Upper lobe of right lung (tissue), 1 donor: Measurements from ENCODE around the gene SPRING1. TPM values are rescaled to one million over a fixed set of nuclear protein-coding genes. Genes with fewer than 3 reads are reported as not detected.

Experiments used
- ATAC-seq: fragments of 200-7000 bp; cut with Tn5 transposase; one replicate; pipeline ENCODE4 v1.9.1; 2020; ENCODE audit warnings: mild to moderate bottlenecking, moderate library complexity
- DNase-seq: peaks from one replicate; pipeline ENCODE4 v3.0.0-alpha.2; 2020
- H3K27ac ChIP-seq: fragments of 200-600 bp; one replicate; pipeline ENCODE4 v1.8.0; 2022
- H3K27me3 ChIP-seq: fragments of 200-600 bp; one replicate; pipeline ENCODE4 v1.8.0; 2022; ENCODE audit warnings: mild to moderate bottlenecking
- H3K36me3 ChIP-seq: fragments of 200-600 bp; one replicate; pipeline ENCODE4 v1.8.0; 2022
- H3K4me1 ChIP-seq: fragments of 200-600 bp; one replicate; pipeline ENCODE4 v1.8.0; 2022
- H3K4me3 ChIP-seq: fragments of 200-600 bp; one replicate; pipeline ENCODE4 v1.8.0; 2022; ENCODE audit warnings: mild to moderate bottlenecking
- H3K9me3 ChIP-seq: fragments of 200-600 bp; one replicate; pipeline ENCODE4 v1.8.0; 2022
- intact Hi-C: fragments of 100-400 bp; cut with DNase I; formaldehyde crosslinking; loops from one replicate; pipeline ENCODE4 v1.11.0; 2022
- long read RNA-seq: library from polyadenylated mRNA; unstranded; transcript quantifications from one replicate; pipeline ENCODE4 v2.0.0, GENCODE V29; 2021
- total RNA-seq: library from RNA; stranded (reverse); fragmentation: NEBNext Ultra II Directional; extraction: Animal tissue kit (Norgen Biotek cat#: 25700); gene quantifications from one replicate; pipeline ENCODE4 v1.2.1, GENCODE V29; 2021
- TF ChIP-seq, protein P1 (sequence below): fragments of 200-600 bp; IDR thresholded peaks from one replicate; pipeline ENCODE4 v1.8.0; 2022; ENCODE audit warnings: antibody characterized with exemption
- donor health status: DM: no; HTN: yes; CAD: no; lungs with severe emphysema.

SPRING1 gene, protein sequence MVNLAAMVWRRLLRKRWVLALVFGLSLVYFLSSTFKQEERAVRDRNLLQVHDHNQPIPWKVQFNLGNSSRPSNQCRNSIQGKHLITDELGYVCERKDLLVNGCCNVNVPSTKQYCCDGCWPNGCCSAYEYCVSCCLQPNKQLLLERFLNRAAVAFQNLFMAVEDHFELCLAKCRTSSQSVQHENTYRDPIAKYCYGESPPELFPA
- total RNA-seq = 126 TPM
- long read RNA-seq, full-length matches to known transcripts = 159 of 194 reads
- long read RNA-seq, partial matches to known transcripts = 3 of 194 reads
- long read RNA-seq, other reads (novel, unspliced or antisense) = 32 of 194 reads

DNA sequence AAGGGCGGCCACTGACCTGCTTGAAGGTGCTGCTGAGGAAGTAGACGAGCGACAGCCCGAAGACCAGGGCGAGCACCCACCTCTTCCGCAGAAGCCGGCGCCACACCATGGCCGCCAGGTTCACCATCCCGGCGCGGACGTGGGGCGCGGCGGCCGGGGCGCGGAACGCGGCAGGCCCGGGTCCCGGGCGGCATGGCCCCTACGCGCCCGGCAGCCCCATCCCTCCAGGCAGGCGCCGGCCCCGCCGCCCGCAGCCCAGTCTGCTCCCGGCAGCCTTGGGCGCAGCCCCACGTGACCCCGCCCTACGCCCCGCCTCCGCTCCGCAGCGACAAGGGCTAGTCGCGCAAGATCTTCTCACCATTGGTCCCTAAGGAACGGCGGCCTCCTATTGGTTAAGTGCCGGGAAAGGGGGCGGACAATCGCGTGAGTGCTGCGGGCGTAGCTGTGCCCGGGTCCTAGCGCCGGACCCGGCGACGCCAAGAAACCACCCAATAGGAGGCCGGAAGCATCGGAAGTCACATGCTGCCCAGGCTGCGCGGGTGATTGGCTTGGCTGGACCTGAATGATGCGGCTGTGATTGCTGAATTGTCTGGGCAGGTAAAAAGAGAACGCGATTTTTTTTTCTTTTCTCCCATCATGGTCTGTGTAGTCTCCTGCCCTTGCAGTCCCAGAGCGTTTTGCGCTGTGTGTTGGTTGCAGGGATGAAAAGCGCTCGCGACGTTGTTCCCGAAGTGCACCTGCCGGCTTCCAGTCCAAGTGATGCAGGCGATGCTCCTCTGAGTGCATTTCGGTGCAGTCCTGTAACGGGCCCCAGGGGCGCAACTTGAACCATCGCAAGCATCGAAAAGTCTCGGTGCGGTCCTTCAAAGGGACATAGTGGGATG is at the start of gene SPRING1, which contains the start of gene RNFT2:
Gene SPRING1 (minus strand): TSS at position 296 of the 884 bp plus-strand sequence. CDS start 169 bp downstream, at position 127.
Gene RNFT2 (plus strand): TSS at position 542 of the 884 bp plus-strand sequence. CDS start 2,183 bp downstream, outside the sequence.
- H3K36me3 ChIP-seq = peaks cover 15% of the 10 kb centered on the region
- intact Hi-C loops = no loop called here
- H3K4me1 ChIP-seq = peaks cover 13% of the 10 kb centered on the region
- H3K9me3 ChIP-seq = no peaks in the 10 kb centered on the region
- TF ChIP-seq, protein P1, sequence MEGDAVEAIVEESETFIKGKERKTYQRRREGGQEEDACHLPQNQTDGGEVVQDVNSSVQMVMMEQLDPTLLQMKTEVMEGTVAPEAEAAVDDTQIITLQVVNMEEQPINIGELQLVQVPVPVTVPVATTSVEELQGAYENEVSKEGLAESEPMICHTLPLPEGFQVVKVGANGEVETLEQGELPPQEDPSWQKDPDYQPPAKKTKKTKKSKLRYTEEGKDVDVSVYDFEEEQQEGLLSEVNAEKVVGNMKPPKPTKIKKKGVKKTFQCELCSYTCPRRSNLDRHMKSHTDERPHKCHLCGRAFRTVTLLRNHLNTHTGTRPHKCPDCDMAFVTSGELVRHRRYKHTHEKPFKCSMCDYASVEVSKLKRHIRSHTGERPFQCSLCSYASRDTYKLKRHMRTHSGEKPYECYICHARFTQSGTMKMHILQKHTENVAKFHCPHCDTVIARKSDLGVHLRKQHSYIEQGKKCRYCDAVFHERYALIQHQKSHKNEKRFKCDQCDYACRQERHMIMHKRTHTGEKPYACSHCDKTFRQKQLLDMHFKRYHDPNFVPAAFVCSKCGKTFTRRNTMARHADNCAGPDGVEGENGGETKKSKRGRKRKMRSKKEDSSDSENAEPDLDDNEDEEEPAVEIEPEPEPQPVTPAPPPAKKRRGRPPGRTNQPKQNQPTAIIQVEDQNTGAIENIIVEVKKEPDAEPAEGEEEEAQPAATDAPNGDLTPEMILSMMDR = no peak
- DNase-seq (peak; percentile 99), ATAC-seq (peak; percentile 98)
- no peaks in the 10 kb centered on the region for H3K27me3 ChIP-seq
- H3K4me3 ChIP-seq = peak within 1 kb of the TSS; percentile 75
- H3K27ac ChIP-seq = peak within 1 kb of the TSS; percentile 77

DNA sequence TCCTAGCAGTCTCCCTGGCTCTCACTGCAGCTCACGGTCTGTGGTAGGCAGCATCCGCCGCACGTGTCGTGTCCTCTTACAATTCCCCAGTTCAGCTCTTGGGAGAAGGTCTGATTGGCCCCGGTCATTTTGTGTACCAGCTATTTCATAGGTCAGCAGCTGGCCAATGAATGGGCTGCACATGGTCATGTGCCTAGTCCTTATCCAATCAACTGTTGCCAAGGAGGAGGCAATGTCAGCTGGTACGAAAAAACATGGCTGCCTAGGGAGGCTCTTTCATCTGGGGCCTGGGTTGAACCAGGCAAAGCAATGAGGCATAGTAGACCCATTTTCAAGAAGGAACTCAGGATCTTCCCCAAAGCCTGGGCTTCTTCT is 46.4 kb upstream of the SPRING1 start:
- Histone ChIP-seq H3K27ac (no peak overlapping the region), H3K36me3 (no peaks in the 10 kb centered on the region), H3K4me3 (no peak overlapping the region), H3K27me3 (no peaks in the 10 kb centered on the region), H3K4me1 (no peaks in the 10 kb centered on the region), H3K9me3 (no peaks in the 10 kb centered on the region)
- ATAC-seq (no peak), DNase-seq (no peak)
- TF ChIP-seq, protein P1 = no peak
- intact Hi-C loops = no loop called here

DNA sequence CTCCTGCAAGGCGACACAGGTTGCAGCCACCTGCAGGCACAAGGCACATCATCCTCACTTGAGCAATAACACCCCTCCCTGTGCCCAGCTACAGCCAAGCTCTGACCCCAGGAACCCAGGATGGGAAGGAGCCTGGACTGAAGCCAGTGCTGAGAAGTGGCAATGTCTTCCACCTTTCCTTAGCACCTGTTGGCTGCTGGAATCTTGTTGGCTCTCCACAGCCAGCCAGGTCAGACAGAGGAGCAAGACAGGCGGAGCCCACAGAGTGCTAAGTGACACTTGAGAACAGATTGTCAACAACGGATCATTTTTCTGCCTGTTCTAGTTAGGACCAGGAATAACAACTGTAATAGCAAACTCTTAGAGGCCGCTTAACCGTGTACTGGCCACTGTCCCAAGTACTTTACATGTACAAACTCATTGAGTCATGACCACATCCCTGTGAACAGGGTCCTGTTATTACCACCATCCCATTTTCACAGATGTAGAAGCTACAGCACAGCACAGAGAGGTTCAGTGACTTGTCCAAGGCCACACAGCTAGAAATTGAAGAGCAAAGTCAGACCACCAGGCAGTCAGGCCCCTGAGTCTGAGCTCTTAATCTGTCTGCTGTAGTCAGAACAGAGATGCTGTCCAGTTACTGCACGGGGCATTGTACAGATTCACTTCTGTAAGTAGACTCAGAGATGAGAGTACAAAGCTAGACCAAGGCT is 45.8 kb upstream of the SPRING1 start:
- no peaks in the 10 kb centered on the region for H3K36me3 ChIP-seq
- ATAC-seq (peak; percentile 90), DNase-seq (peak; percentile 70)
- no peaks in the 10 kb centered on the region for H3K9me3 ChIP-seq
- no peaks in the 10 kb centered on the region for H3K4me1 ChIP-seq
- TF ChIP-seq, protein P1 = no peak
- H3K27me3 ChIP-seq = no peaks in the 10 kb centered on the region
- H3K4me3 ChIP-seq = no peak overlapping the region
- H3K27ac ChIP-seq = no peak overlapping the region
- intact Hi-C loops = no loop called here

DNA sequence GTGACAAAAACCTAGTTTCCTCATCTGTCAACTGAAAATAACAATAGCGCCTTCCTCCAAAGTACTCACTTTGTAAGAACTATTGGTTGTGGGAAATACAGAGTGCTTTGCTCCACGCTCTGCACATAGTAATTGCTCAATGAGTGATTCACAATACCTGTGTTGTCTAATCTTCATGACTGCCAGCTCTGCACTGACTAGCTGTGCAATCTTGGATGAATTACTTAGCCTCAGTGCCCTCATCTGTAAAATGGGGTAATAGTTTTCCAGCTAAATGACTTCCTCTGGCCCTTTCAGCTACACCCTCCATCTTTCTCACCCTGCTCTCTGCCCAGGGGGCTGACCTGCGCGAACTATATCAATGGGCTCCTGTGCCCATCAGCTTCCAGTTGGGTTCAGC is 43.1 kb upstream of the SPRING1 start:
- Histone ChIP-seq H3K9me3 (no peaks in the 10 kb centered on the region), H3K4me3 (no peak overlapping the region), H3K36me3 (no peaks in the 10 kb centered on the region), H3K27me3 (no peaks in the 10 kb centered on the region), H3K4me1 (no peaks in the 10 kb centered on the region), H3K27ac (no peak overlapping the region)
- TF ChIP-seq, protein P1 = no peak
- intact Hi-C loops = no loop called here
- peak; percentile 3 for DNase-seq
- ATAC-seq = no peak

DNA sequence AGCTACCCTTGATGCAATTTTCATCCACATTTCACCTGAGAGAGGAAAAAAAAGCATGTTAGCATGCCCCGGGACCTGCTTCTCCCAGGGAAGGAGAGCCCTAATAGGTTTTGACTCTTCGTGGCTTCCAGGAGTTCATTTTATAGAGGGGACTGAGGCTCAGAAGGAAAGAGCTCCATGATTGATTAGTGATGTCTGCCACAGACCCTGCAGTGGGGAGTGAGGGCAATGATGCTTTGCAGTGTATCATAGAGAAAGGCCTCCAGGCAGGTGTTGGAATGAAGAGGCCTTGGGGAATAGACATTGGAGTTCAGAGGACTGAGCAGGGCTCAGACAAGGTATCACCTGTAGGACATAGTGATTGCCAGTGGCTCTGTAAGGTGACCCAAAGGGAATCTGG is 41.7 kb upstream of the SPRING1 start:
- TF ChIP-seq, protein P1 = no peak
- Histone ChIP-seq H3K27ac (no peak overlapping the region), H3K4me1 (no peaks in the 10 kb centered on the region), H3K27me3 (no peaks in the 10 kb centered on the region), H3K9me3 (no peaks in the 10 kb centered on the region), H3K4me3 (no peak overlapping the region), H3K36me3 (no peaks in the 10 kb centered on the region)
- DNase-seq (peak; percentile 2), ATAC-seq (no peak)
- intact Hi-C loops = no loop called here
